ENCODE results near the gene VPS26C.
"Not testable (repeated sequence)": the region's sequence is repeated elsewhere in the genome, so short reads cannot be mapped to it uniquely, and the experiment has no call there.

The VPS26C gene

GRCh38 chr21:37267269-37268185 is at the start of gene VPS26C:
TSS of gene VPS26C (minus strand) at chr21:37267334. CDS start at chr21:37267294, 40 bp downstream.
- DNase-seq: peak; percentile 97 to 99

- DNase-seq: not testable (repeated sequence)
Observed at GRCh38 chr21:37316072-37316471, 48.9 kb upstream of the VPS26C start.

- DNase-seq: no peak
Observed at GRCh38 chr21:37300114-37300751, 33.1 kb upstream of the VPS26C start.

GRCh38 chr21:37297364-37297763 is 30.2 kb upstream of the VPS26C start:
- DNase-seq: no peak

- DNase-seq: no peak
Observed at GRCh38 chr21:37294679-37295078, 27.5 kb upstream of the VPS26C start.

GRCh38 chr21:37292941-37293340 is 25.8 kb upstream of the VPS26C start:
- no peak for DNase-seq

GRCh38 chr21:37292041-37292440 is 24.9 kb upstream of the VPS26C start:
- DNase-seq: no peak

- DNase-seq: not testable (repeated sequence)
Observed at GRCh38 chr21:37283191-37283710, 16.1 kb upstream of the VPS26C start.

- DNase-seq: peak in 1 of 2 donors; percentile 10
Observed at GRCh38 chr21:37282602-37283001, 15.5 kb upstream of the VPS26C start.

- DNase-seq: peak in 1 of 2 donors; percentile 11
Observed at GRCh38 chr21:37281993-37282392, 14.9 kb upstream of the VPS26C start.

GRCh38 chr21:37281579-37281978 is 14.4 kb upstream of the VPS26C start:
- DNase-seq: no peak

GRCh38 chr21:37279271-37279670 is 12.1 kb upstream of the VPS26C start:
- not testable (repeated sequence) for DNase-seq

- DNase-seq: no peak
Observed at GRCh38 chr21:37278199-37278598, 11.1 kb upstream of the VPS26C start.

- DNase-seq: no peak
Observed at GRCh38 chr21:37276377-37276776, 9.2 kb upstream of the VPS26C start.

GRCh38 chr21:37273911-37274690 is 7.0 kb upstream of the VPS26C start:
- no peak for DNase-seq

GRCh38 chr21:37273440-37273839 is 6.3 kb upstream of the VPS26C start:
- no peak for DNase-seq

GRCh38 chr21:37272897-37273296 is 5.8 kb upstream of the VPS26C start:
- no peak for DNase-seq

GRCh38 chr21:37270576-37271365 is 3.6 kb upstream of the VPS26C start:
- DNase-seq: no peak

- no peak for DNase-seq
Observed at GRCh38 chr21:37269481-37269880, 2.3 kb upstream of the VPS26C start.

- no peak for DNase-seq
Observed at GRCh38 chr21:37268186-37268503, 1.0 kb upstream of the VPS26C start.

- no peak for DNase-seq
Observed at GRCh38 chr21:37266515-37267221, 466 bp downstream of the VPS26C start.

GRCh38 chr21:37264808-37265207 is 2.3 kb downstream of the VPS26C start:
- no peak for DNase-seq

Measured in stimulated activated CD4-positive, alpha-beta T cell treated with anti-CD3 and anti-CD28 coated beads, Interleukin-2, amount 100 ng/mL, for 24 hours (primary cell).